Ovary (tissue), 9 donors: ENCODE results near the gene GNAS. TPM values are rescaled to one million over a fixed set of nuclear protein-coding genes. Genes with fewer than 3 reads are reported as not detected.

Source experiments
- DNase-seq, 5 donors: peaks; one replicate each; pipeline ENCODE4 v3.0.0-alpha.2; 2019 to 2020
- H3K27ac ChIP-seq, 2 donors: fragments of 200-600 bp; one replicate each; pipeline versions ENCODE4 v1.5.1 to v1.8.0; 2019 to 2022
- H3K27me3 ChIP-seq: fragments of 200-600 bp; one replicate; pipeline ENCODE4 v1.8.0; 2022
- H3K36me3 ChIP-seq: fragments of 200-600 bp; sonication (generic); one replicate; pipeline ENCODE4 v1.5.1; 2019
- H3K4me1 ChIP-seq: one replicate; pipeline ENCODE4 v1.8.1; 2013; ENCODE audit warnings: mild to moderate bottlenecking, moderate library complexity; ENCODE audit not compliant: insufficient read depth
- H3K4me3 ChIP-seq: fragments of 200-600 bp; sonication (generic); one replicate; pipeline ENCODE4 v1.5.1; 2017
- H3K9me3 ChIP-seq, 2 donors: fragments of 200-600 bp in 1 of 2; sonication (generic) in 1 of 2; one replicate each; pipeline versions ENCODE4 v1.5.1 to v1.8.1; 2013 to 2019; ENCODE audit warnings: mild to moderate bottlenecking in 1 of 2, moderate library complexity in 1 of 2
- CTCF ChIP-seq, 3 donors: fragments of 450-650 bp in 2 of 3; fragments of 200-600 bp in 1 of 3; IDR thresholded peaks; one replicate each; pipeline versions ENCODE4 v1.5.1 to v1.8.0; 2016 to 2022; ENCODE audit warnings: antibody characterized with exemption in 3 of 3, mild to moderate bottlenecking in 1 of 3
- EP300 ChIP-seq: sonication (generic); formaldehyde crosslinking; IDR thresholded peaks from one replicate; pipeline ENCODE4 v1.6.1; 2017; ENCODE audit warnings: antibody characterized with exemption
- POLR2A ChIP-seq: fragments of 450-650 bp; IDR thresholded peaks from one replicate; pipeline ENCODE4 v1.6.1; 2017; ENCODE audit warnings: antibody characterized with exemption, mild to moderate bottlenecking, moderate library complexity
- WGBS, 3 donors: extraction: QIAGEN DNeasy Blood & Tissue Kit in 1 of 3; methylation state at CpG; one replicate each; pipeline versions ENCODE4 v1.1.5 to v1.1.7; 2013 to 2017; 5-methylcytosine and 5-hydroxymethylcytosine counted together
- intact Hi-C, 4 donors: fragments of 100-400 bp; cut with DNase I; formaldehyde crosslinking; loops; one replicate each; pipeline versions ENCODE4 v1.11.0 to v1.15.1; 2022 to 2023
- microRNA counts: library from miRNA; unstranded; fragments of <30 nt; microRNA quantifications from one replicate; lab custom pipeline; 2016
- microRNA-seq, 3 donors: library from miRNA; unstranded; fragments of <30 nt; microRNA quantifications; one replicate each; pipeline versions ENCODE4 to v1.2.0, GENCODE V29; 2019 to 2020
- polyA plus RNA-seq, 2 donors: library from polyadenylated mRNA; stranded (reverse); fragments of 200-250 nt in 1 of 2; fragments of 350-450 nt in 1 of 2; fragmentation: Illumina TruSeq in 1 of 2; extraction: RNeasy Lipid Tissue Mini Kit (QIAGEN cat#74804) in 1 of 2; gene quantifications; one replicate each; pipeline ENCODE4 v1.2.3, GENCODE V29; 2013 to 2014
- small RNA-seq: library from RNA; depleted of rRNA; stranded (forward); fragments of <200 nt; gene quantifications from one replicate; pipeline ENCODE3, GENCODE V24; 2016
- total RNA-seq, 7 donors: library from RNA; depleted of rRNA in 2 of 7; stranded (reverse); fragments of >200 nt in 2 of 7; fragmentation: NEBNext Ultra II Directional in 3 of 7; extraction: Animal tissue kit (Norgen Biotek cat#: 25700) in 3 of 7; gene quantifications; one replicate each; pipeline versions ENCODE4 v1.1.0 to v1.2.4, GENCODE V29; 2016 to 2023
- donor health status: DM: no; HTN: no; CAD: no; lungs with moderate emphysema.
- donor health status: DM: no; HTN: no; CAD: no.
- donor health status: Bipolar disorder and iron deficiency.
- donor health status: DM: yes; HTN: yes; CAD: no.
- donor health status: DM: no; HTN: no; CAD: no.
- donor health status: DM: yes; HTN: yes; CAD: no.

GNAS gene
- total and polyA plus RNA-seq, 9 donors = 330 to 1,311 (median 731) TPM

- Histone ChIP-seq H3K27me3 (no peaks in the 10 kb centered on the region), H3K4me3 (no peak overlapping the region), H3K27ac (no peak overlapping the region), H3K4me1 (no peaks in the 10 kb centered on the region), H3K9me3 (no peaks in the 10 kb centered on the region), H3K36me3 (no peaks in the 10 kb centered on the region)
- intact Hi-C loops = no loop called here
- DNase-seq = no peak
- TF ChIP-seq POLR2A = no peak
- TF ChIP-seq CTCF (IDR thresholded peaks at IDR 0.05) = no peak
- TF ChIP-seq EP300 = no peak
Measured at GRCh38 chr20:58953050-58953449, 100.5 kb downstream of the GNAS start.

- Histone ChIP-seq H3K4me1 (no peaks in the 10 kb centered on the region), H3K27me3 (no peaks in the 10 kb centered on the region), H3K27ac (no peak overlapping the region), H3K9me3 (no peaks in the 10 kb centered on the region), H3K36me3 (no peaks in the 10 kb centered on the region), H3K4me3 (no peak overlapping the region)
- no peak for TF ChIP-seq EP300
- TF ChIP-seq POLR2A = no peak
- TF ChIP-seq CTCF (IDR thresholded peaks at IDR 0.05) = no peak
- WGBS, 3 donors = 87 to 93% (median 90%) methylated on average over 8 of the region's 8 CpGs
- intact Hi-C loops = no loop called here
- no peak for DNase-seq
Measured at GRCh38 chr20:58956078-58956477, 103.6 kb downstream of the GNAS start.

GRCh38 chr20:58959652-58960051, 107.1 kb downstream of the GNAS start:
- H3K4me1 ChIP-seq = no peaks in the 10 kb centered on the region
- H3K4me3 ChIP-seq = no peak overlapping the region
- H3K9me3 ChIP-seq = no peaks in the 10 kb centered on the region
- H3K27me3 ChIP-seq = no peaks in the 10 kb centered on the region
- no peak for DNase-seq
- TF ChIP-seq POLR2A = no peak
- TF ChIP-seq EP300 = no peak
- no peak for TF ChIP-seq CTCF (IDR thresholded peaks at IDR 0.05)
- intact Hi-C loops = no loop called here
- no peak overlapping the region for H3K27ac ChIP-seq
- no peaks in the 10 kb centered on the region for H3K36me3 ChIP-seq
- 57 to 76% (median 60%) methylated on average over 6 of the region's 6 CpGs for WGBS, 3 donors

MicroRNAs within 50 kb of the gene (microRNA counts, 767-probe panel; counts per million panel counts)
- microRNA hsa-miR-296-3p (lab: Ali Mortazavi, UCI) (530 counts per million, percentile 78 among the panel's probes with 10 or more counts), microRNA hsa-miR-296-5p (lab: Ali Mortazavi, UCI) (3,212 counts per million, percentile 86 among the panel's probes with 10 or more counts), microRNA hsa-miR-298 (lab: Ali Mortazavi, UCI) (530 counts per million, percentile 78 among the panel's probes with 10 or more counts)

Small RNA genes lying within 50 kb of the gene (microRNA-seq; reads per million reads assigned to microRNA genes)
- 0 reads per million in 3 donors for gene MIR298

Small RNA genes lying within 50 kb of the gene (small RNA-seq; reads per million reads assigned to genes)
- gene MIR298 = not detected
- gene RF02127 = not detected
- gene RF02128 = not detected
- gene RF02130 = not detected
- not detected for gene RF02131

Other genes starting within 250 kb of the GNAS start
- 10 to 100 TPM; 31.9 to 55.8 (median 46.5) TPM for gene STX16, start 201.4 kb upstream of the GNAS start, total RNA-seq
- 10 to 100 TPM; 42.5 to 55.3 TPM for gene STX16, start 201.4 kb upstream of the GNAS start, polyA plus RNA-seq
- 10 to 100 TPM; 17.8 to 41.0 (median 33.9) TPM for gene NPEPL1, start 159.9 kb upstream of the GNAS start, total RNA-seq
- gene NPEPL1, start 159.9 kb upstream of the GNAS start, polyA plus RNA-seq = 10 to 100 TPM in 1 of 2 donors, 1 to 10 TPM in 1; 6.2 to 38.5 TPM
- gene GNAS-AS1, start 1.8 kb upstream of the GNAS start, total RNA-seq = under 1 TPM in 5 of 7 donors, not detected in 2; 0.12 to 0.37 (median 0.18) TPM
- under 1 TPM; 0.10 to 0.22 TPM for gene GNAS-AS1, start 1.8 kb upstream of the GNAS start, polyA plus RNA-seq
- 10 to 100 TPM; 36.7 to 67.8 (median 59.4) TPM for gene NELFCD, start 128.5 kb downstream of the GNAS start, total RNA-seq
- gene NELFCD, start 128.5 kb downstream of the GNAS start, polyA plus RNA-seq = 10 to 100 TPM; 44.1 to 74.9 TPM
- gene CTSZ, start 154.5 kb downstream of the GNAS start, total RNA-seq = 100 to 1,000 TPM in 1 of 7 donors, 10 to 100 TPM in 6; 36.7 to 117 (median 76.8) TPM
- gene CTSZ, start 154.5 kb downstream of the GNAS start, polyA plus RNA-seq = 100 to 1,000 TPM in 1 of 2 donors, 10 to 100 TPM in 1; 88.8 to 301 TPM
- gene TUBB1, start 166.7 kb downstream of the GNAS start, total RNA-seq = under 1 TPM in 5 of 7 donors, not detected in 2; 0.10 to 0.15 (median 0.12) TPM
- gene TUBB1, start 166.7 kb downstream of the GNAS start, polyA plus RNA-seq = under 1 TPM; 0.02 to 0.17 TPM
- 10 to 100 TPM; 23.2 to 50.4 (median 45.4) TPM for gene ATP5F1E, start 179.6 kb downstream of the GNAS start, total RNA-seq
- gene ATP5F1E, start 179.6 kb downstream of the GNAS start, polyA plus RNA-seq = 10 to 100 TPM; 28.1 to 73.1 TPM
- gene PRELID3B, start 190.1 kb downstream of the GNAS start, total RNA-seq = 10 to 100 TPM; 21.9 to 40.8 (median 31.4) TPM
- gene PRELID3B, start 190.1 kb downstream of the GNAS start, polyA plus RNA-seq = 10 to 100 TPM; 16.8 to 25.1 TPM